ENCODE data around the gene ERP29. TPM values are rescaled to one million over a fixed set of nuclear protein-coding genes. Genes with fewer than 3 reads are reported as not detected.

ERP29 gene
- total RNA-seq: 100 to 1,000 TPM; 187 to 197 TPM

DNA sequence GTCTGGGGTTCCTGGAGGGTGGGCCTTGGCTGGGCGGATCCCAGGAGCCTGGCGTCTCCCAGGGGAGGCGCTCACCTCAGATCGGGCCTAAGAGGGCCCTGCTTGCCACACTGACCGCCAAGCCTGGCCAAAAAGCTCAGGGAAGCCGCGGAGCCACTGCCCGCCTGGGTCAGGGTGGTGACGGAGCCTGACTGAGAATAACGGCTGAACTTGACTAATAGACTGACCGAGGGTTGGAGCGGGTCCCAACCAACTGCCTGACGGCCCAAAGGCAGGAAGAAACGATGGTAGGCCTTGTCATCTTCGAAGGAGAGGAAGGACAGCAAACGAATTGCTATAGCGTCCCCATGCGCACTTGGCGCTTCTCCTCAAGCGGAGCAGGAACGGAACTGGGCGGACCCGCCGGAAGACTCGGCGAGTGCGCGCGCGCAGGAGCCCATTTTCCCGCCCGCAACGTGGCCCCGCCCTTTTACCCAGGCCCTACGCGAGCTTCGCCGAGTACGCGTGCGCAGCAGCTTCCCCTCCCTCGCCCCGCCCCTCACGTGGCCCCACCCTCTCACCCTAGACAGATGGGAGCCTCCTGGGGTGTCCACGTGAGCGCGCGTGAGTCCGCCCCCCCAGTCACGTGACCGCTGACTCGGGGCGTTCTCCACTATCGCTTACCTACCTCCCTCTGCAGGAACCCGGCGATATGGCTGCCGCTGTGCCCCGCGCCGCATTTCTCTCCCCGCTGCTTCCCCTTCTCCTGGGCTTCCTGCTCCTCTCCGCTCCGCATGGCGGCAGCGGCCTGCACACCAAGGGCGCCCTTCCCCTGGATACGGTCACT, at the start of gene ERP29, which contains the start of gene TMEM116:
ERP29 (plus strand) TSS at position 652 of the 826 bp plus-strand sequence; CDS start at position 692, 40 bp downstream.
TMEM116 (minus strand) TSS at position 391 of the 826 bp plus-strand sequence. CDS start 7,895 bp downstream, outside the sequence.

Small RNA genes within 50 kb of the gene (microRNA-seq; reads per million reads assigned to microRNA genes)
- gene MIR3657 (ENCODE audit: borderline microRNAs expressed, borderline replicate concordance): not detected

Other genes starting within 250 kb of the ERP29 start
- gene ALDH2, start 246.5 kb upstream of the ERP29 start, total RNA-seq: under 1 TPM; 0.50 to 0.51 TPM
- gene MAPKAPK5, start 171.2 kb upstream of the ERP29 start, total RNA-seq: 10 to 100 TPM; 43.2 to 45.7 TPM
- 10 to 100 TPM; 14.8 to 17.1 TPM for gene TMEM116, start 261 bp upstream of the ERP29 start, total RNA-seq
- gene NAA25, start 95.4 kb downstream of the ERP29 start, total RNA-seq: 10 to 100 TPM; 25.7 to 26.7 TPM
- 10 to 100 TPM; 71.5 to 74.5 TPM for gene TRAFD1, start 112.1 kb downstream of the ERP29 start, total RNA-seq